A172 (cell line): ENCODE data around the gene YIPF5. TPM values are rescaled to one million over a fixed set of nuclear protein-coding genes. Genes with fewer than 3 reads are reported as not detected.

Experiments
- DNase-seq: peaks from one replicate; pipeline ENCODE4 v3.0.0-alpha.2; 2015; ENCODE audit warnings: low spot score
- total RNA-seq: library from RNA; depleted of rRNA; stranded (reverse); fragments of >200 nt; shearing (Covaris generic); gene quantifications from 2 replicates; pipeline ENCODE4 v1.2.3, GENCODE V29; 2014

YIPF5 gene
- total RNA-seq, 1 experiment from 2014 or later: 68.3 TPM

- DNase-seq: no peak
These were observed 8.8 kb upstream of the YIPF5 start for GRCh38 chr5:144179226-144179625.

- no peak for DNase-seq
These were observed 7.1 kb upstream of the YIPF5 start for GRCh38 chr5:144177548-144177947.

- DNase-seq: no peak
These were observed 3.3 kb upstream of the YIPF5 start for GRCh38 chr5:144173766-144174165.

- DNase-seq: no peak
These were observed 569 bp downstream of the YIPF5 start for GRCh38 chr5:144169904-144170275.

GRCh38 chr5:144167998-144168397 is 2.5 kb downstream of the YIPF5 start:
- DNase-seq: no peak

- DNase-seq: no peak
These were observed 3.8 kb downstream of the YIPF5 start for GRCh38 chr5:144166696-144167095.

- DNase-seq: no peak
These were observed 7.8 kb downstream of the YIPF5 start for GRCh38 chr5:144162686-144163085.

GRCh38 chr5:144156767-144157171 is 13.7 kb downstream of the YIPF5 start:
- DNase-seq: no peak

- DNase-seq: peak; percentile 16
These were observed 19.4 kb downstream of the YIPF5 start for GRCh38 chr5:144151026-144151425.

GRCh38 chr5:144144956-144145751 is 25.3 kb downstream of the YIPF5 start:
- no peak for DNase-seq

GRCh38 chr5:144143625-144144024 is 26.8 kb downstream of the YIPF5 start:
- DNase-seq: no peak

GRCh38 chr5:144142824-144143162 is 27.7 kb downstream of the YIPF5 start:
- DNase-seq: no peak

- DNase-seq: peak; percentile 43
These were observed 28.2 kb downstream of the YIPF5 start for GRCh38 chr5:144142139-144142823.

GRCh38 chr5:144141585-144141984 is 28.9 kb downstream of the YIPF5 start:
- no peak for DNase-seq

- no peak for DNase-seq
These were observed 30.9 kb downstream of the YIPF5 start for GRCh38 chr5:144139586-144139985.

GRCh38 chr5:144135113-144135762 is 35.2 kb downstream of the YIPF5 start:
- no peak for DNase-seq

GRCh38 chr5:144134194-144134826 is 36.1 kb downstream of the YIPF5 start:
- no peak for DNase-seq

- DNase-seq: no peak
These were observed 37.3 kb downstream of the YIPF5 start for GRCh38 chr5:144133050-144133633.

- no peak for DNase-seq
These were observed 39.2 kb downstream of the YIPF5 start for GRCh38 chr5:144131261-144131660.

- no peak for DNase-seq
These were observed 40.2 kb downstream of the YIPF5 start for GRCh38 chr5:144130306-144130705.

- DNase-seq: no peak
These were observed 41.6 kb downstream of the YIPF5 start for GRCh38 chr5:144128844-144129243.

GRCh38 chr5:144126707-144127106 is 43.8 kb downstream of the YIPF5 start:
- no peak for DNase-seq
